ENCODE results near the gene OR5D13. TPM values are rescaled to one million over a fixed set of nuclear protein-coding genes. Genes with fewer than 3 reads are reported as not detected.

Gene OR5D13
- total and polyA plus RNA-seq, 2 of the 13 experiments (the other 11 are each of a cell fraction or from before 2014, with no cell fraction given): not detected

- Histone ChIP-seq H3K4me1 (ENCODE audit: insufficient read depth, low read length) (no peaks in the 10 kb centered on the region), H3K27me3 (ENCODE audit: control insufficient read depth in 1 of 2, insufficient read depth in 2 of 2, low read length in 2 of 2) (no peaks in the 10 kb centered on the region), H4K20me1 (ENCODE audit: insufficient read depth, low read length) (no peaks in the 10 kb centered on the region), H3K9me3 (ENCODE audit: low read length) (peaks cover 65% of the 10 kb centered on the region), H2AFZ (ENCODE audit: low read length) (no peak overlapping the region), H3K4me2 (ENCODE audit: low read depth, low read length) (no peak overlapping the region), H3K27ac (ENCODE audit: extremely low read length, insufficient read depth, low read length) (no peak overlapping the region), H3K36me3 (replicated peaks in 1 of 2; ENCODE audit: control insufficient read depth in 1 of 2, insufficient read depth in 2 of 2, low read length in 2 of 2) (no peaks in the 10 kb centered on the region), H3K79me2 (ENCODE audit: insufficient read depth, low read length) (no peaks in the 10 kb centered on the region), H3K9ac (ENCODE audit: insufficient read depth, low read depth, low read length) (no peak overlapping the region), H3K4me3 (replicated peaks in 1 of 3; ENCODE audit: insufficient read depth in 1 of 3, low read depth in 2 of 3, low read length in 3 of 3) (no peak overlapping the region)
- ChIA-PET CTCF (ENCODE audit: low intra/inter-chr PET ratio, low total read pairs) (no interaction called here), POLR2A (no interaction called here)
- ATAC-seq (no peak), FAIRE-seq (no peak), DNase-seq (ENCODE audit: low spot score) (no peak)
- intact Hi-C loops (cut with micrococcal nuclease; ENCODE audit: unreplicated experiment) (no loop called here), in situ Hi-C loops (cut with HindIII; ENCODE audit: extremely low pct_ligation_motif_present, low pct_unique_long_range_greater_than_20kb) (no loop called here)
- BruUV-seq (replicated peaks): no TSS peak
- 9% methylated on average over 5 of the region's 5 CpGs for WGBS (ENCODE audit: low lambda C conversion rate)
- TF ChIP-seq ZNF557 (CRISPR knock-in tag; IDR thresholded peaks at IDR 0.05): no peak
- no peak for TF ChIP-seq NR2F6 (IDR thresholded peaks at IDR 0.05)
- no peak for TF ChIP-seq NR2F6 (CRISPR knock-in tag; IDR thresholded peaks at IDR 0.05)
- TF ChIP-seq, protein P1, sequence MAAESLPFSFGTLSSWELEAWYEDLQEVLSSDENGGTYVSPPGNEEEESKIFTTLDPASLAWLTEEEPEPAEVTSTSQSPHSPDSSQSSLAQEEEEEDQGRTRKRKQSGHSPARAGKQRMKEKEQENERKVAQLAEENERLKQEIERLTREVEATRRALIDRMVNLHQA (CRISPR knock-in tag; IDR thresholded peaks at IDR 0.05): no peak
- TF ChIP-seq, protein P2, sequence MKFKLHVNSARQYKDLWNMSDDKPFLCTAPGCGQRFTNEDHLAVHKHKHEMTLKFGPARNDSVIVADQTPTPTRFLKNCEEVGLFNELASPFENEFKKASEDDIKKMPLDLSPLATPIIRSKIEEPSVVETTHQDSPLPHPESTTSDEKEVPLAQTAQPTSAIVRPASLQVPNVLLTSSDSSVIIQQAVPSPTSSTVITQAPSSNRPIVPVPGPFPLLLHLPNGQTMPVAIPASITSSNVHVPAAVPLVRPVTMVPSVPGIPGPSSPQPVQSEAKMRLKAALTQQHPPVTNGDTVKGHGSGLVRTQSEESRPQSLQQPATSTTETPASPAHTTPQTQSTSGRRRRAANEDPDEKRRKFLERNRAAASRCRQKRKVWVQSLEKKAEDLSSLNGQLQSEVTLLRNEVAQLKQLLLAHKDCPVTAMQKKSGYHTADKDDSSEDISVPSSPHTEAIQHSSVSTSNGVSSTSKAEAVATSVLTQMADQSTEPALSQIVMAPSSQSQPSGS (CRISPR knock-in tag; IDR thresholded peaks at IDR 0.05): no peak
- TF ChIP-seq IRF2 (CRISPR knock-in tag; IDR thresholded peaks at IDR 0.05): no peak
- TF ChIP-seq ZNF10 (CRISPR knock-in tag; IDR thresholded peaks at IDR 0.05; ENCODE audit: borderline replicate concordance, low read depth): no peak
- no peak for TF ChIP-seq ZMYM3 (CRISPR knock-in tag; IDR thresholded peaks at IDR 0.05)
- TF ChIP-seq MTF2 (CRISPR knock-in tag; IDR thresholded peaks at IDR 0.05; ENCODE audit: borderline replicate concordance): no peak
- TF ChIP-seq ZSCAN20 (CRISPR knock-in tag; IDR thresholded peaks at IDR 0.05; ENCODE audit: borderline replicate concordance): no peak
- TF ChIP-seq NAIF1 (CRISPR knock-in tag; IDR thresholded peaks at IDR 0.05; ENCODE audit: borderline replicate concordance): no peak
- no peak for TF ChIP-seq SALL2 (CRISPR knock-in tag; IDR thresholded peaks at IDR 0.05)
- TF ChIP-seq, protein P3, sequence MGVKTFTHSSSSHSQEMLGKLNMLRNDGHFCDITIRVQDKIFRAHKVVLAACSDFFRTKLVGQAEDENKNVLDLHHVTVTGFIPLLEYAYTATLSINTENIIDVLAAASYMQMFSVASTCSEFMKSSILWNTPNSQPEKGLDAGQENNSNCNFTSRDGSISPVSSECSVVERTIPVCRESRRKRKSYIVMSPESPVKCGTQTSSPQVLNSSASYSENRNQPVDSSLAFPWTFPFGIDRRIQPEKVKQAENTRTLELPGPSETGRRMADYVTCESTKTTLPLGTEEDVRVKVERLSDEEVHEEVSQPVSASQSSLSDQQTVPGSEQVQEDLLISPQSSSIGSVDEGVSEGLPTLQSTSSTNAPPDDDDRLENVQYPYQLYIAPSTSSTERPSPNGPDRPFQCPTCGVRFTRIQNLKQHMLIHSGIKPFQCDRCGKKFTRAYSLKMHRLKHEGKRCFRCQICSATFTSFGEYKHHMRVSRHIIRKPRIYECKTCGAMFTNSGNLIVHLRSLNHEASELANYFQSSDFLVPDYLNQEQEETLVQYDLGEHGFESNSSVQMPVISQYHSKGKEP (CRISPR knock-in tag; IDR thresholded peaks at IDR 0.05): no peak
- TF ChIP-seq ONECUT2 (CRISPR knock-in tag; IDR thresholded peaks at IDR 0.05): no peak
- TF ChIP-seq, protein P4, sequence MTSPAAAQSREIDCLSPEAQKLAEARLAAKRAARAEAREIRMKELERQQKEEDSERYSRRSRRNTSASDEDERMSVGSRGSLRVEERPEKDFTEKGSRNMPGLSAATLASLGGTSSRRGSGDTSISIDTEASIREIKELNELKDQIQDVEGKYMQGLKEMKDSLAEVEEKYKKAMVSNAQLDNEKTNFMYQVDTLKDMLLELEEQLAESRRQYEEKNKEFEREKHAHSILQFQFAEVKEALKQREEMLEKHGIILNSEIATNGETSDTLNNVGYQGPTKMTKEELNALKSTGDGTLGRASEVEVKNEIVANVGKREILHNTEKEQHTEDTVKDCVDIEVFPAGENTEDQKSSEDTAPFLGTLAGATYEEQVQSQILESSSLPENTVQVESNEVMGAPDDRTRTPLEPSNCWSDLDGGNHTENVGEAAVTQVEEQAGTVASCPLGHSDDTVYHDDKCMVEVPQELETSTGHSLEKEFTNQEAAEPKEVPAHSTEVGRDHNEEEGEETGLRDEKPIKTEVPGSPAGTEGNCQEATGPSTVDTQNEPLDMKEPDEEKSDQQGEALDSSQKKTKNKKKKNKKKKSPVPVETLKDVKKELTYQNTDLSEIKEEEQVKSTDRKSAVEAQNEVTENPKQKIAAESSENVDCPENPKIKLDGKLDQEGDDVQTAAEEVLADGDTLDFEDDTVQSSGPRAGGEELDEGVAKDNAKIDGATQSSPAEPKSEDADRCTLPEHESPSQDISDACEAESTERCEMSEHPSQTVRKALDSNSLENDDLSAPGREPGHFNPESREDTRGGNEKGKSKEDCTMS (CRISPR knock-in tag; conservative IDR thresholded peaks at IDR 0.05): no peak
- TF ChIP-seq, protein P5, sequence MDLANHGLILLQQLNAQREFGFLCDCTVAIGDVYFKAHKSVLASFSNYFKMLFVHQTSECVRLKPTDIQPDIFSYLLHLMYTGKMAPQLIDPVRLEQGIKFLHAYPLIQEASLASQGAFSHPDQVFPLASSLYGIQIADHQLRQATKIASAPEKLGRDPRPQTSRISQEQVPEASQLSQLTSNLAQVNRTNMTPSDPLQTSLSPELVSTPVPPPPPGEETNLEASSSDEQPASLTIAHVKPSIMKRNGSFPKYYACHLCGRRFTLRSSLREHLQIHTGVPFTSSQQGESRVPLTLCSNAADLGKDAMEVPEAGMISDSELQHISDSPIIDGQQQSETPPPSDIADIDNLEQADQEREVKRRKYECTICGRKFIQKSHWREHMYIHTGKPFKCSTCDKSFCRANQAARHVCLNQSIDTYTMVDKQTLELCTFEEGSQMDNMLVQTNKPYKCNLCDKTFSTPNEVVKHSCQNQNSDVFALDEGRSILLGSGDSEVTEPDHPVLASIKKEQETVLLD (CRISPR knock-in tag; IDR thresholded peaks at IDR 0.05; ENCODE audit: low read depth): no peak
- no peak for TF ChIP-seq THAP7 (CRISPR knock-in tag; IDR thresholded peaks at IDR 0.05)
- TF ChIP-seq MXD4 (CRISPR knock-in tag; IDR thresholded peaks at IDR 0.05): no peak
These were observed 46.4 kb upstream of the OR5D13 start for GRCh38 chr11:55726715-55727324.
